ENCODE results near the gene RPS24. TPM values are rescaled to one million over a fixed set of nuclear protein-coding genes. Genes with fewer than 3 reads are reported as not detected.

The RPS24 gene
- total and polyA plus RNA-seq, 9 of the 15 experiments (the other 6 are each of a cell fraction or from before 2014, with no cell fraction given): 1,947 to 7,307 (median 5,944) TPM

DNA sequence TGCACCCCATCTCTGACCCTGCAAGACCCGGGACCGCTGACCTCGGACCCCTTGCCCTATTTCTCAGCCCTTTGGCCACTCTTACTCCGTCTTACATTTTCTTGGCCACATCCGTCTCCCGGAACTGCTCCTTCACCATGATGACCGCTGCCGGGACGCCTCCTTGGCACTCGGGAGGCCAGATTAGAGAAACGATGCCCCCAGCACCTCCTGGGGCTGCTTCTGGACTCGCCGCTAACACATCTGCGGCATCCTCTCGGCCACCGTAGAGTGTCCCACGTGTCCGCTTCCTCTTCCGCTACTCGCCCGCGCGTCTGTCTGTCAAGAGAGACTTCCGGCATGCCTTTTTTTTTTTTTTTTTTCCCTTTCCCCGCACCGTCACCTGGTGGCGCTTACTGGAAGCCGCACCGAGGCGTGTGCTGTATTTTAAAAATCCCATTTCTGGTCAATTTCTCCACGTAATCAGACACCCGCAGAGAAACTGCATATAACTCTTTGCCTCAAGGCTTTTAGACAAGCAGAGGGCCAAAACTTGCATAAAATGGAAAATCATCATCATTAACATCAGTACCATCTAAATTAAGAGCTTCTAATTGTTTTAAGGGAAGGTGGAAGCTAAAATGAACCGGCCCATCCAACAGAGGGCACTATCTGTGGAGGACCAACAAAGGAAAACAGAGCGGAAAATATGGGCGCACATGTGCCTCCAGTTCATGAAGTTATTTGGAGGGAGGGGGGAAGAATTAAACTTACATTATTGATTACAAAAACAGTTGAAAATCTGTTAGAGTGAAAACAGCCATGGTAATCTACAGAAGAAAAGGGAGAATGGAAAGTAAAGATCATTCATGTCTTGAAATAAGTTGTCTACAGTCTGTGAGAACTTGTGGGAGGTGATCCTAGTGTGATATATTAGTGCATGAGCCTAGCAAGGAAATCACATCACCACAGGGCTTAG is 4.1 kb upstream of the RPS24 start, which contains the start of gene POLR3A (continued):
- TF ChIP-seq, protein P1, sequence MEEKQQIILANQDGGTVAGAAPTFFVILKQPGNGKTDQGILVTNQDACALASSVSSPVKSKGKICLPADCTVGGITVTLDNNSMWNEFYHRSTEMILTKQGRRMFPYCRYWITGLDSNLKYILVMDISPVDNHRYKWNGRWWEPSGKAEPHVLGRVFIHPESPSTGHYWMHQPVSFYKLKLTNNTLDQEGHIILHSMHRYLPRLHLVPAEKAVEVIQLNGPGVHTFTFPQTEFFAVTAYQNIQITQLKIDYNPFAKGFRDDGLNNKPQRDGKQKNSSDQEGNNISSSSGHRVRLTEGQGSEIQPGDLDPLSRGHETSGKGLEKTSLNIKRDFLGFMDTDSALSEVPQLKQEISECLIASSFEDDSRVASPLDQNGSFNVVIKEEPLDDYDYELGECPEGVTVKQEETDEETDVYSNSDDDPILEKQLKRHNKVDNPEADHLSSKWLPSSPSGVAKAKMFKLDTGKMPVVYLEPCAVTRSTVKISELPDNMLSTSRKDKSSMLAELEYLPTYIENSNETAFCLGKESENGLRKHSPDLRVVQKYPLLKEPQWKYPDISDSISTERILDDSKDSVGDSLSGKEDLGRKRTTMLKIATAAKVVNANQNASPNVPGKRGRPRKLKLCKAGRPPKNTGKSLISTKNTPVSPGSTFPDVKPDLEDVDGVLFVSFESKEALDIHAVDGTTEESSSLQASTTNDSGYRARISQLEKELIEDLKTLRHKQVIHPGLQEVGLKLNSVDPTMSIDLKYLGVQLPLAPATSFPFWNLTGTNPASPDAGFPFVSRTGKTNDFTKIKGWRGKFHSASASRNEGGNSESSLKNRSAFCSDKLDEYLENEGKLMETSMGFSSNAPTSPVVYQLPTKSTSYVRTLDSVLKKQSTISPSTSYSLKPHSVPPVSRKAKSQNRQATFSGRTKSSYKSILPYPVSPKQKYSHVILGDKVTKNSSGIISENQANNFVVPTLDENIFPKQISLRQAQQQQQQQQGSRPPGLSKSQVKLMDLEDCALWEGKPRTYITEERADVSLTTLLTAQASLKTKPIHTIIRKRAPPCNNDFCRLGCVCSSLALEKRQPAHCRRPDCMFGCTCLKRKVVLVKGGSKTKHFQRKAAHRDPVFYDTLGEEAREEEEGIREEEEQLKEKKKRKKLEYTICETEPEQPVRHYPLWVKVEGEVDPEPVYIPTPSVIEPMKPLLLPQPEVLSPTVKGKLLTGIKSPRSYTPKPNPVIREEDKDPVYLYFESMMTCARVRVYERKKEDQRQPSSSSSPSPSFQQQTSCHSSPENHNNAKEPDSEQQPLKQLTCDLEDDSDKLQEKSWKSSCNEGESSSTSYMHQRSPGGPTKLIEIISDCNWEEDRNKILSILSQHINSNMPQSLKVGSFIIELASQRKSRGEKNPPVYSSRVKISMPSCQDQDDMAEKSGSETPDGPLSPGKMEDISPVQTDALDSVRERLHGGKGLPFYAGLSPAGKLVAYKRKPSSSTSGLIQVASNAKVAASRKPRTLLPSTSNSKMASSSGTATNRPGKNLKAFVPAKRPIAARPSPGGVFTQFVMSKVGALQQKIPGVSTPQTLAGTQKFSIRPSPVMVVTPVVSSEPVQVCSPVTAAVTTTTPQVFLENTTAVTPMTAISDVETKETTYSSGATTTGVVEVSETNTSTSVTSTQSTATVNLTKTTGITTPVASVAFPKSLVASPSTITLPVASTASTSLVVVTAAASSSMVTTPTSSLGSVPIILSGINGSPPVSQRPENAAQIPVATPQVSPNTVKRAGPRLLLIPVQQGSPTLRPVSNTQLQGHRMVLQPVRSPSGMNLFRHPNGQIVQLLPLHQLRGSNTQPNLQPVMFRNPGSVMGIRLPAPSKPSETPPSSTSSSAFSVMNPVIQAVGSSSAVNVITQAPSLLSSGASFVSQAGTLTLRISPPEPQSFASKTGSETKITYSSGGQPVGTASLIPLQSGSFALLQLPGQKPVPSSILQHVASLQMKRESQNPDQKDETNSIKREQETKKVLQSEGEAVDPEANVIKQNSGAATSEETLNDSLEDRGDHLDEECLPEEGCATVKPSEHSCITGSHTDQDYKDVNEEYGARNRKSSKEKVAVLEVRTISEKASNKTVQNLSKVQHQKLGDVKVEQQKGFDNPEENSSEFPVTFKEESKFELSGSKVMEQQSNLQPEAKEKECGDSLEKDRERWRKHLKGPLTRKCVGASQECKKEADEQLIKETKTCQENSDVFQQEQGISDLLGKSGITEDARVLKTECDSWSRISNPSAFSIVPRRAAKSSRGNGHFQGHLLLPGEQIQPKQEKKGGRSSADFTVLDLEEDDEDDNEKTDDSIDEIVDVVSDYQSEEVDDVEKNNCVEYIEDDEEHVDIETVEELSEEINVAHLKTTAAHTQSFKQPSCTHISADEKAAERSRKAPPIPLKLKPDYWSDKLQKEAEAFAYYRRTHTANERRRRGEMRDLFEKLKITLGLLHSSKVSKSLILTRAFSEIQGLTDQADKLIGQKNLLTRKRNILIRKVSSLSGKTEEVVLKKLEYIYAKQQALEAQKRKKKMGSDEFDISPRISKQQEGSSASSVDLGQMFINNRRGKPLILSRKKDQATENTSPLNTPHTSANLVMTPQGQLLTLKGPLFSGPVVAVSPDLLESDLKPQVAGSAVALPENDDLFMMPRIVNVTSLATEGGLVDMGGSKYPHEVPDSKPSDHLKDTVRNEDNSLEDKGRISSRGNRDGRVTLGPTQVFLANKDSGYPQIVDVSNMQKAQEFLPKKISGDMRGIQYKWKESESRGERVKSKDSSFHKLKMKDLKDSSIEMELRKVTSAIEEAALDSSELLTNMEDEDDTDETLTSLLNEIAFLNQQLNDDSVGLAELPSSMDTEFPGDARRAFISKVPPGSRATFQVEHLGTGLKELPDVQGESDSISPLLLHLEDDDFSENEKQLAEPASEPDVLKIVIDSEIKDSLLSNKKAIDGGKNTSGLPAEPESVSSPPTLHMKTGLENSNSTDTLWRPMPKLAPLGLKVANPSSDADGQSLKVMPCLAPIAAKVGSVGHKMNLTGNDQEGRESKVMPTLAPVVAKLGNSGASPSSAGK (IDR thresholded peaks at IDR 0.05): peak; percentile 98
- TF ChIP-seq IRF2 (CRISPR knock-in tag; IDR thresholded peaks at IDR 0.05) (no peak), ZBTB9 (CRISPR knock-in tag; IDR thresholded peaks at IDR 0.05) (0 out of 2 replicates have a peak, but pooled peaks have one; percentile 27), ZNF280B (CRISPR knock-in tag; IDR thresholded peaks at IDR 0.05) (no peak), ZZZ3 (IDR thresholded peaks at IDR 0.05) (peak; percentile 70), SMAD2 (IDR thresholded peaks at IDR 0.05; ENCODE audit: low read depth, low read length) (no peak), ARID3A (IDR thresholded peaks at IDR 0.05; ENCODE audit: borderline replicate concordance, low read depth, low read length) (peak; percentile 75)
- TF ChIP-seq, protein P2, sequence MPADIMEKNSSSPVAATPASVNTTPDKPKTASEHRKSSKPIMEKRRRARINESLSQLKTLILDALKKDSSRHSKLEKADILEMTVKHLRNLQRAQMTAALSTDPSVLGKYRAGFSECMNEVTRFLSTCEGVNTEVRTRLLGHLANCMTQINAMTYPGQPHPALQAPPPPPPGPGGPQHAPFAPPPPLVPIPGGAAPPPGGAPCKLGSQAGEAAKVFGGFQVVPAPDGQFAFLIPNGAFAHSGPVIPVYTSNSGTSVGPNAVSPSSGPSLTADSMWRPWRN (IDR thresholded peaks at IDR 0.05; ENCODE audit: low read depth): no peak

Data from K562 (cell line).